Psoas muscle (tissue), 8 donors: ENCODE results near the gene NFIC. TPM values are rescaled to one million over a fixed set of nuclear protein-coding genes. Genes with fewer than 3 reads are reported as not detected.
"Not testable (repeated sequence)": the region's sequence is repeated elsewhere in the genome, so short reads cannot be mapped to it uniquely, and the experiment has no call there.

Experiments
- ATAC-seq, 4 donors: fragments of 200-7000 bp; cut with Tn5 transposase; one replicate each; pipeline ENCODE4 v1.9.1; 2020; ENCODE audit warnings: moderate library complexity in 3 of 4, mild to moderate bottlenecking in 2 of 4
- DNase-seq, 2 donors: peaks; one replicate each; pipeline ENCODE4 v3.0.0-alpha.2; 2020
- H3K27ac ChIP-seq: fragments of 200-600 bp; one replicate; pipeline ENCODE4 v1.8.0; 2022
- H3K27me3 ChIP-seq, 3 donors: fragments of 200-600 bp in 1 of 3; one replicate each; pipeline versions ENCODE4 v1.6.1 to v1.8.0; 2013 to 2022; ENCODE audit warnings: low read length in 2 of 3, mild to moderate bottlenecking in 2 of 3, moderate library complexity in 1 of 3; ENCODE audit not compliant: insufficient read depth in 3 of 3
- H3K36me3 ChIP-seq, 2 donors: fragments of 200-600 bp in 1 of 2; one replicate each; pipeline versions ENCODE4 v1.6.1 to v1.8.0; 2013 to 2022; ENCODE audit warnings: low read depth in 1 of 2, mild to moderate bottlenecking in 1 of 2, moderate library complexity in 1 of 2; ENCODE audit not compliant: insufficient read depth in 1 of 2
- H3K4me1 ChIP-seq: fragments of 200-600 bp; one replicate; pipeline ENCODE4 v1.8.0; 2022
- H3K4me3 ChIP-seq: fragments of 200-600 bp; one replicate; pipeline ENCODE4 v1.8.0; 2022; ENCODE audit warnings: mild to moderate bottlenecking
- H3K9me3 ChIP-seq: fragments of 200-600 bp; one replicate; pipeline ENCODE4 v1.8.0; 2022
- CTCF ChIP-seq: fragments of 200-600 bp; IDR thresholded peaks from one replicate; pipeline ENCODE4 v1.8.0; 2022; ENCODE audit warnings: antibody characterized with exemption
- WGBS, 3 donors: extraction: QIAGEN DNeasy Blood & Tissue Kit; methylation state at CpG; one replicate each; pipeline versions ENCODE4 v1.1.6 to v1.1.7; 2013; 5-methylcytosine and 5-hydroxymethylcytosine counted together
- intact Hi-C, 2 donors: fragments of 100-400 bp; cut with DNase I; formaldehyde crosslinking; loops; one replicate each; pipeline versions ENCODE4 v1.11.0 to v1.14.2; 2022
- polyA plus RNA-seq, 3 donors: library from polyadenylated mRNA; stranded (reverse); fragments of 200-250 nt; gene quantifications; one replicate each; pipeline ENCODE4 v1.2.3, GENCODE V29; 2013
- total RNA-seq, 4 donors: library from RNA; stranded (reverse); fragmentation: NEBNext Ultra II Directional in 2 of 4; extraction: Animal tissue kit (Norgen Biotek cat#: 25700) in 2 of 4; gene quantifications; one replicate each; pipeline versions ENCODE4 v1.2.1 to v1.2.4, GENCODE V29; 2021 to 2023
- donor health status: healthy with polysubstance abuse.
- donor health status: DM: no; HTN: no; CAD: no; lungs with moderate emphysema.
- donor health status: Bipolar disorder and iron deficiency.
- donor health status: healthy.
- donor health status: DM: yes; HTN: yes; CAD: no.
- donor health status: DM: no; HTN: no; CAD: no.
- donor health status: DM: no; HTN: no; CAD: no.
- donor health status: DM: yes; HTN: yes; CAD: no.

The NFIC gene
- total and polyA plus RNA-seq, 7 donors, result 100.0 to 439 (median 270) TPM

DNA sequence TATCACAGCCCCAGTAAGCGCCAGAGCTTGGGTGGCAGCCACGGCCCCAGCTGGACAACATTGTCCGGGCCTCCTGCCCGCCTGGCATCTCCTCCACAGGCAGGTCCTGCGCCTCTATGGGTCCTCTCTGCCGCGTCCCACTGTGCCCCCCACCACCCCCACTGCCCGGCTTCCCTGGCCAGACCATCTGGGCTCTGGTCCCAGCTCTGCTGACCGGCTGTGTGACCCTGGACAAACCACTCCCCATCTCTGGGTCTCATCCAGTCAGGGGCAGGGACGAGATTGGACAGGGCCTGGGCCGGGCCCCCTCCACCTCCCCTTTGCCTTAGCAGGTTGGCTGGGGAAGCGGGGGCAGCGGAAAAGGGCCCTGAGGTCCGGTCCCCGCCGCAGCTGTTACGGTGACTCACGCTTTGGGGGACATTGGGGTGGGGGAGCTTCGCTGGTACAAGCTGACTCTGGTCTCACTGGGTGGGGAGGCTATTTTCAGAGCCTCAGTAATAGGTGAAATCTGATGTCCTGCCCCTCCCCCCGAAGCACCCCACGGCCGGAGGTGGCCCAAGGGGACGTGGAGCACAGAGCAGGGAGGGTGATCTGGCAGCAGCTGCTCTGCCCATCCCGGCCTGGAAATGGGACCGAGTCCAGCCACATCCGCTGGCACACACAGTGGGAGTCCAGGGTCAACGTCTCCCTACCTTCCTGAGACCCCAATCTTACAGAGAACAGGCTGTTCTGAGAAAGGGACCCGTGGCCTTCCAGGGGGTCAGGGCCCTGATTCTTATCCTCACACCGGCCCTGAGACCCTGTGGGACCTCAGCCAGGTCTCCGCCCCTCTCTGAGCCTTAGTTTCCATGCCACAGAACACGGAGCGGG is 9.1 kb downstream of the NFIC start:
- 6 to 10% (median 9%) methylated on average over 28 to 32 of the region's 32 CpGs for WGBS, 3 donors
- H3K27ac ChIP-seq, result peak overlapping the region; percentile 93
- peak; percentile 97 to 99 for DNase-seq
- intact Hi-C loops, result no loop called here
- H3K27me3 ChIP-seq, result no peaks in the 10 kb centered on the region
- no peak for TF ChIP-seq CTCF
- H3K4me3 ChIP-seq, result peak overlapping the region; percentile 41
- peak; percentile 81 to 86 (median 83) for ATAC-seq
- no peaks in the 10 kb centered on the region for H3K36me3 ChIP-seq
- no peaks in the 10 kb centered on the region for H3K9me3 ChIP-seq
- peaks cover 46% of the 10 kb centered on the region for H3K4me1 ChIP-seq

DNA sequence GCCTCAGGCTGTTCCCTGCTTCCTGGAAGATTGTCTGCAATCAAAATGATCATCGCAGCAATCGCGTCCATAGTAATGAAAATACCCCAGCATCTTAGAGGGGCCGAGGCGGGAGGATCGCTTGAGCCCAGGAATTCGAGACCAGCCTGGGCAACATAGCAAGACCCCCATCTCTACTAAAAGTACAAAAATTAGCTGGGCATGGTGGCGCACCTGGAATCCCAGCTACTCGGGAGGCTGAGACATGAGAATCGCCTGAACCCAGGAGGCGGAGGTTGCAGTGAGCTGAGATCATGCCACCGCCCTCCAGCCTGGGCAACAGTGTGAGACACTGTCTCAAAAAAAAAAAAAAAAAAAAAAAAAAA is 9.7 kb downstream of the NFIC start:
- Histone ChIP-seq H3K4me1 (peaks cover 41% of the 10 kb centered on the region), H3K27ac (peak overlapping the region; percentile 93), H3K4me3 (peak overlapping the region; percentile 41)
- ATAC-seq, intact Hi-C loops, H3K9me3 ChIP-seq, H3K36me3 ChIP-seq, H3K27me3 ChIP-seq: not testable (repeated sequence)
- peak in 1 of 2 donors; percentile 58 for DNase-seq
- WGBS, 3 donors, result 38 to 71% (median 47%) methylated on average over 11 to 12 of the region's 12 CpGs

GRCh38 chr19:3378352-3379150 is 12.2 kb downstream of the NFIC start:
- Histone ChIP-seq H3K4me1 (peaks cover 58% of the 10 kb centered on the region), H3K9me3 (no peaks in the 10 kb centered on the region), H3K36me3 (peaks cover 0 to 13% of the 10 kb centered on the region in 2 donors), H3K27ac (peak overlapping the region; percentile 67), H3K27me3 (no peaks in the 10 kb centered on the region), H3K4me3 (no peak overlapping the region)
- 68 to 75% (median 74%) methylated on average over 11 of the region's 11 CpGs for WGBS, 3 donors
- no peak for TF ChIP-seq CTCF
- DNase-seq (peak in 1 of 2 donors; percentile 44), ATAC-seq (no peak)
- intact Hi-C loops, result no loop called here

- TF ChIP-seq CTCF, result no peak
- peaks cover 0 to 13% of the 10 kb centered on the region in 2 donors for H3K36me3 ChIP-seq
- WGBS, 3 donors, result 91 to 94% (median 92%) methylated on average over 11 of the region's 11 CpGs
- H3K4me3 ChIP-seq, result no peak overlapping the region
- ATAC-seq, result no peak
- H3K27me3 ChIP-seq, result no peaks in the 10 kb centered on the region
- peak in 1 of 2 donors; percentile 52 for DNase-seq
- H3K27ac ChIP-seq, result peak overlapping the region; percentile 67
- intact Hi-C loops, result no loop called here
- H3K4me1 ChIP-seq, result peaks cover 62% of the 10 kb centered on the region
- no peaks in the 10 kb centered on the region for H3K9me3 ChIP-seq
Measured at GRCh38 chr19:3380829-3381228, 14.4 kb downstream of the NFIC start.
